ENCODE results near the gene CNGB1.
"Not testable (repeated sequence)": the region's sequence is repeated elsewhere in the genome, so short reads cannot be mapped to it uniquely, and the experiment has no call there.

The CNGB1 gene

DNA sequence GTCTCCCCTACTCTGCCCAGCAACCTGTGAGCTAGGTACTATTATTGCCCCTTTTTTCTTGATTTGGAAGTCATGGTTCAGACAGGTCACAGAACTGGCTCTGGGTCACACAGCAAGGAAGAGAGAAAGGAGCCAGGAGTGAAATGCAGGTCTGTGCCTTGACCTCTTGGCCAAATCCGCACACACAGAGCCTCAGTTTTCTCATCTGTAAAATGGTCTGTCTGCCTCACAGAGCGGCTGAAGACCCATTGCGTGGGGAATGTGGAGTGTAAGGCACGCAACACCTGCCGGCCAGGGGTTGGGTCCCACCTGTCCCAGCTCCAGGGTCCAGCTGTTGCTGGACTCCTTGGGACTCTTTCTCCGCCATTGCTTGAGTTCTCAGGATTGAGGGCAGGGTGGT, 32.4 kb downstream of the CNGB1 start:
- Histone ChIP-seq H3K4me3 (no peak overlapping the region), H3K4me1 (no peaks in the 10 kb centered on the region), H3K9me3 (no peaks in the 10 kb centered on the region), H3K36me3 (replicated peaks) (no peaks in the 10 kb centered on the region), H3K27me3 (ENCODE audit: low read depth) (0 out of 2 replicates have a peak, but pooled peaks cover 5% of the 10 kb centered on the region)
- DNase-seq (ENCODE audit: low spot score in 2 of 2), result no peak
- in situ Hi-C loops (cut with MboI; ENCODE audit: low sequenced_read_pairs), result no loop called here

DNA sequence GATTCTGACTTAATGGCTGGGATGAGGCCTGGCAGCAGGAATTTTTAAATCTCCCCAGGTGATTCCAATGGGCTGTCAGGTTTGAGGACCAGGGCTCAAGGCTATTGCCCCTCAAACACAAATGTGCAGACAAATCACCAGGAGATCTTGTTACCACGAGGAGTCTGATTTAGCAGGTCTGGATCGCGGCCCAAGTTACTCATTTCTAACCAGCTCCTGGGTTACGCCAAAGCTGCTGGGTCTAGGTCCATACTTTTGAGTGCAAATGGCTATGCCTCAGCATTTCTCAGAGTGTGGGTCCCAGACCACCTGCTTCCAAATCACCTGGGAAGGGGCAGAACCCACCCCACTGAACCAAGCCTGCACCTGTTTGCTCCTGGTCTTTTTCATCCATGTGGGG, 33.1 kb downstream of the CNGB1 start:
- Histone ChIP-seq H3K4me1 (no peaks in the 10 kb centered on the region), H3K9me3 (no peaks in the 10 kb centered on the region), H3K36me3 (replicated peaks) (no peaks in the 10 kb centered on the region), H3K4me3 (no peak overlapping the region), H3K27me3 (ENCODE audit: low read depth) (0 out of 2 replicates have a peak, but pooled peaks cover 5% of the 10 kb centered on the region)
- no peak for DNase-seq (ENCODE audit: low spot score in 2 of 2)
- in situ Hi-C loops (cut with MboI; ENCODE audit: low sequenced_read_pairs), result no loop called here

DNA sequence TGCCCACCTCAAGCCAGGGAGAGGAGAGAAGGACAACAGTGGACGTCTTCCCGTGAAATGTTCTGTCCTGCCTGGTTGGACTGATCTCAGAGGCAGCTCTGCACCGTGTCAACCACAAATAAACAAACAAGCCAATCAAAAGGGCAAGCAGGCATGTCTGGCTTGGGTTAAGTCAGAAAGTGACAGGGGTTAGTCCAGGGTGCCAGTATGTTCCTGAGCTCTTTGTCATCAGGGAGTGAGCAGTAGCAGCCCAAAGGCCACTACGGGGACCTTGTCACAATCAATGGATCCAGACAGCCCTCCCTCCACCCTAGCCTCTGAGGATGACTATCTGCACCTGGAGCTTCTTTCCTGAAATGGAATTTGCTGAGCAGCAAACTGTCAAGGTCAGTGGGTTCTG, 35.0 kb downstream of the CNGB1 start:
- DNase-seq (ENCODE audit: low spot score in 2 of 2), result no peak
- Histone ChIP-seq H3K36me3 (replicated peaks) (no peaks in the 10 kb centered on the region), H3K4me3 (no peak overlapping the region), H3K9me3 (no peaks in the 10 kb centered on the region), H3K4me1 (no peaks in the 10 kb centered on the region), H3K27me3 (ENCODE audit: low read depth) (no peaks in the 10 kb centered on the region)
- in situ Hi-C loops (cut with MboI; ENCODE audit: low sequenced_read_pairs), result no loop called here

GRCh38 chr16:57930533-57930932, 40.4 kb downstream of the CNGB1 start:
- in situ Hi-C loops (cut with MboI; ENCODE audit: low sequenced_read_pairs), result no loop called here
- no peaks in the 10 kb centered on the region for H3K4me1 ChIP-seq
- no peak for DNase-seq (ENCODE audit: low spot score in 2 of 2)

DNA sequence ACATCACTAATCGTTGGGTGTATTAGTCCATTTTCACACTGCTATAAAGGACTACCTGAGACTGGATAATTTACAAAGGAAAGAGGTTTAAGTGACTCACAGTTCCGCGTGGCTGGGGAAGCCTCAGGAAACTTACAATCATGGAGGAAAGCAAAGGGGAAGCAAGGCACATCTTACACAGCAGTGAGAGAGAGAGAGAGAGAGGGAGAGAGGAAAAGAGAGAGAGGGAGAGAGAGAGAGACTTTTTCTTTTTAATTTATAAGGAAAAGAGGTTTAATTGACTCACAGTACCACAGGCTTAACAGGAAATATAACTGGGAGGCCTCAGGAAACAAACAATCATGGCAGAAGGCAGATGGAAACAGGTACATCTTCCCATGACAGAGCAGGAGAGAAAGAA, 41.7 kb downstream of the CNGB1 start:
- in situ Hi-C loops (cut with MboI; ENCODE audit: low sequenced_read_pairs), result no loop called here
- no peaks in the 10 kb centered on the region for H3K27me3 ChIP-seq (ENCODE audit: low read depth)
- no peaks in the 10 kb centered on the region for H3K4me1 ChIP-seq
- H3K9me3 ChIP-seq, result no peaks in the 10 kb centered on the region
- no peaks in the 10 kb centered on the region for H3K36me3 ChIP-seq (replicated peaks)
- no peak for DNase-seq (ENCODE audit: low spot score in 2 of 2)
- H3K4me3 ChIP-seq, result no peak overlapping the region

More at GRCh38 chr16:57930533-57930932, 40.4 kb downstream of the CNGB1 start:
- Histone ChIP-seq H3K36me3 (replicated peaks) (no peaks in the 10 kb centered on the region), H3K9me3 (no peaks in the 10 kb centered on the region), H3K4me3 (no peak overlapping the region), H3K27me3 (ENCODE audit: low read depth) (no peaks in the 10 kb centered on the region)

DNA sequence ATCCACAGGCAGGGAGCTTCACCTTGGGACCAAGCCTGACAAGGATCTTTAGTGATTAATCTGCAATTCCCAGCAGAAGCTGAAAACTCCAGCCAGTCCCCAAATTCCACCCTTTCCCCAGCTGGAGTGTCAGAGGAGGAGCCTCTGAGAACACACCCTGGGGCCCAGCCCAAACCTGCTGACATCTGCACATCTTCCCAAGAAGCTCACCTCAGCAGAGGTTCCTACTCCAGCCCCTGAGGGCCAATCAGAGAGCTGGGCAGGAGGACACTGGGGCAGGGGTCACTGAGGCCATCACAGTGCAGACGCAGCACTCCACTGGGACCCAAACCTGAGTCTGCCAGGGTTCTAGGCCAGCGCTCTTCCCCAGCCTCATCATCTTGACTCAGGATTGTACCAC, 44.9 kb downstream of the CNGB1 start:
- in situ Hi-C loops (cut with MboI; ENCODE audit: low sequenced_read_pairs), result no loop called here
- Histone ChIP-seq H3K4me1 (no peaks in the 10 kb centered on the region), H3K4me3 (no peak overlapping the region), H3K36me3 (replicated peaks) (no peaks in the 10 kb centered on the region), H3K27me3 (ENCODE audit: low read depth) (no peaks in the 10 kb centered on the region), H3K9me3 (no peaks in the 10 kb centered on the region)
- no peak for DNase-seq (ENCODE audit: low spot score in 2 of 2)

GRCh38 chr16:57925310-57925709, 45.6 kb downstream of the CNGB1 start:
- Histone ChIP-seq H3K4me1 (no peaks in the 10 kb centered on the region), H3K4me3 (no peak overlapping the region), H3K36me3 (replicated peaks) (no peaks in the 10 kb centered on the region), H3K27me3 (ENCODE audit: low read depth) (no peaks in the 10 kb centered on the region), H3K9me3 (no peaks in the 10 kb centered on the region)
- in situ Hi-C loops (cut with MboI; ENCODE audit: low sequenced_read_pairs), result no loop called here
- DNase-seq (ENCODE audit: low spot score in 2 of 2), result no peak

GRCh38 chr16:57924514-57924913, 46.4 kb downstream of the CNGB1 start:
- Histone ChIP-seq H3K4me1 (no peaks in the 10 kb centered on the region), H3K27me3 (ENCODE audit: low read depth) (no peaks in the 10 kb centered on the region), H3K4me3 (no peak overlapping the region), H3K36me3 (replicated peaks) (no peaks in the 10 kb centered on the region), H3K9me3 (no peaks in the 10 kb centered on the region)
- DNase-seq (ENCODE audit: low spot score in 2 of 2), result no peak
- in situ Hi-C loops (cut with MboI; ENCODE audit: low sequenced_read_pairs), result no loop called here

- no peaks in the 10 kb centered on the region for H3K4me1 ChIP-seq
- H3K9me3 ChIP-seq, result no peaks in the 10 kb centered on the region
- H3K4me3 ChIP-seq, result no peak overlapping the region
- no peaks in the 10 kb centered on the region for H3K27me3 ChIP-seq (ENCODE audit: low read depth)
- no peak for DNase-seq (ENCODE audit: low spot score in 2 of 2)
- no peaks in the 10 kb centered on the region for H3K36me3 ChIP-seq (replicated peaks)
- in situ Hi-C loops (cut with MboI; ENCODE audit: low sequenced_read_pairs), result no loop called here
These were observed 47.1 kb downstream of the CNGB1 start for GRCh38 chr16:57923841-57924240.

GRCh38 chr16:57923418-57923817, 47.5 kb downstream of the CNGB1 start:
- no peaks in the 10 kb centered on the region for H3K27me3 ChIP-seq (ENCODE audit: low read depth)
- H3K4me1 ChIP-seq, result no peaks in the 10 kb centered on the region
- DNase-seq (ENCODE audit: low spot score in 2 of 2), result no peak
- no peaks in the 10 kb centered on the region for H3K36me3 ChIP-seq (replicated peaks)
- in situ Hi-C loops (cut with MboI; ENCODE audit: low sequenced_read_pairs), result no loop called here
- no peak overlapping the region for H3K4me3 ChIP-seq
- H3K9me3 ChIP-seq, result no peaks in the 10 kb centered on the region

GRCh38 chr16:57920880-57921229, 50.1 kb downstream of the CNGB1 start:
- H3K4me3 ChIP-seq, result no peak overlapping the region
- in situ Hi-C loops (cut with MboI; ENCODE audit: low sequenced_read_pairs), result no loop called here
- no peaks in the 10 kb centered on the region for H3K27me3 ChIP-seq (ENCODE audit: low read depth)
- no peaks in the 10 kb centered on the region for H3K4me1 ChIP-seq
- DNase-seq (ENCODE audit: low spot score in 2 of 2), result no peak
- no peaks in the 10 kb centered on the region for H3K36me3 ChIP-seq (replicated peaks)
- H3K9me3 ChIP-seq, result no peaks in the 10 kb centered on the region

- Histone ChIP-seq H3K4me1 (no peaks in the 10 kb centered on the region), H3K36me3 (replicated peaks) (no peaks in the 10 kb centered on the region), H3K4me3 (no peak overlapping the region), H3K9me3 (no peaks in the 10 kb centered on the region), H3K27me3 (ENCODE audit: low read depth) (no peaks in the 10 kb centered on the region)
- in situ Hi-C loops (cut with MboI; ENCODE audit: low sequenced_read_pairs), result no loop called here
- no peak for DNase-seq (ENCODE audit: low spot score in 2 of 2)
These were observed 50.6 kb downstream of the CNGB1 start for GRCh38 chr16:57920215-57920879.

GRCh38 chr16:57918994-57919393, 51.9 kb downstream of the CNGB1 start:
- DNase-seq (ENCODE audit: low spot score in 2 of 2), result no peak
- H3K4me3 ChIP-seq, result no peak overlapping the region
- no peaks in the 10 kb centered on the region; the same call in 1 of the 2 replicates for H3K4me1 ChIP-seq
- in situ Hi-C loops (cut with MboI; ENCODE audit: low sequenced_read_pairs), result no loop called here
- H3K36me3 ChIP-seq (replicated peaks), result no peaks in the 10 kb centered on the region
- H3K27me3 ChIP-seq (ENCODE audit: low read depth), result no peaks in the 10 kb centered on the region
- H3K9me3 ChIP-seq, result no peaks in the 10 kb centered on the region

DNA sequence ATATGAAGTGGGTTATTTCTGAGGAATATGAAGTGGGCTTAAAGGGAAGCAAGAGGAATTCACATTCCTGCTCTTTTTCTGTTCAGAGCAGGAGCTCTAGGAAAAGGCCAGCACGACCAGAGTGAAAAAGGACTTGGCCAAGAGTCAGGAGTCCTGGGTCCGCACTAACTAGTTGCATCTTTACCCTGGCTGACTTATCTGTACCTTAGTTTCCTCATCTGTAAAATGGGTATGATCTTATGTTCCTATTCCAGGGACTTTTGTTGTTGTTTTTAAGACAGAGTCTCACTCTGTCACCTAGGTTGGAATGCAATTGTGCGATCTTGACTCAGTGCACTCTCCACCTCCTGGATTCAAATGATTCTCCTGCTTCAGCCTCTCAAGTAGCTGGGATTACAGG, 52.5 kb downstream of the CNGB1 start:
- Histone ChIP-seq H3K4me1 (no peaks in the 10 kb centered on the region; the same call in 1 of the 2 replicates), H3K27me3 (ENCODE audit: low read depth) (no peaks in the 10 kb centered on the region), H3K36me3 (replicated peaks) (no peaks in the 10 kb centered on the region), H3K4me3 (no peak overlapping the region), H3K9me3 (no peaks in the 10 kb centered on the region)
- no peak for DNase-seq (ENCODE audit: low spot score in 2 of 2)
- in situ Hi-C loops (cut with MboI; ENCODE audit: low sequenced_read_pairs), result no loop called here

DNA sequence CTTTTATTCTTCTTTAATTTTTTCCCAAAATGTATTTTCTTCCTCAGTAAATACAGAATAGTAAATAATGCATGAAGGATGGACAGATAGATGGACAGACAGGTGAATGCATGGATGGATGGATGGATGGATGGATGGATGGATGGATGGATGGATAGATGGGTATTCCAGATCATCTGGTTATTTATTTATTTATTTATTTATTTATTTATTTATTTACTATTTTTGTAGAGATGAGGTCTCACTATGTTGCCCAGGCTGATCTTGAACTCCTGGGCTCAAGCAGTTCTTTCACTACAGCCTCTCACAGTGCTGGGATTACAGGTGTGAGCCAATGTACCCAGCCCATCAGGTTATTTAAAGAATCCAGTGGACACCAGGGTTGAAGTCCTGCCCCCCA, 53.0 kb downstream of the CNGB1 start:
- H3K27me3 ChIP-seq (ENCODE audit: low read depth); in situ Hi-C loops (cut with MboI; ENCODE audit: low sequenced_read_pairs); H3K4me3 ChIP-seq; H3K36me3 ChIP-seq (replicated peaks); DNase-seq (ENCODE audit: low spot score in 2 of 2); H3K4me1 ChIP-seq; H3K9me3 ChIP-seq: not testable (repeated sequence)

All from HAP-1 (cell line).